Esophagus squamous epithelium (tissue), 5 donors: ENCODE results near the gene EDC4. TPM values are rescaled to one million over a fixed set of nuclear protein-coding genes. Genes with fewer than 3 reads are reported as not detected.

Source experiments
- DNase-seq: peaks from one replicate; lab custom pipeline; 2025; lab: John Stamatoyannopoulos, UW
- H3K27ac ChIP-seq, 4 donors: fragments of 200-600 bp; sonication (generic); one replicate each; pipeline ENCODE4 v1.5.1; 2016 to 2019; ENCODE audit warnings: mild to moderate bottlenecking in 1 of 4
- H3K27me3 ChIP-seq, 4 donors: fragments of 200-600 bp; sonication (generic); 1 replicate in 3 of 4; 2 replicates in 1 of 4; pipeline versions ENCODE4 v1.5.1 to v1.6.0; 2017 to 2021; ENCODE audit warnings: antibody characterized with exemption in 1 of 4
- H3K36me3 ChIP-seq, 3 donors: fragments of 200-600 bp; sonication (generic); one replicate each; pipeline ENCODE4 v1.5.1; 2016 to 2019
- H3K4me1 ChIP-seq, 3 donors: fragments of 200-600 bp; sonication (generic); one replicate each; pipeline ENCODE4 v1.5.1; 2017 to 2019
- H3K4me3 ChIP-seq, 4 donors: fragments of 200-600 bp; sonication (generic); 1 replicate in 3 of 4; 2 replicates in 1 of 4; pipeline ENCODE4 v1.5.1; 2016 to 2019; ENCODE audit warnings: mild to moderate bottlenecking in 2 of 4, moderate library complexity in 1 of 4
- H3K9me3 ChIP-seq, 3 donors: fragments of 200-600 bp; sonication (generic); one replicate each; pipeline ENCODE4 v1.5.1; 2016 to 2019
- POLR2A ChIP-seq, 4 donors: fragments of 450-650 bp; IDR thresholded peaks; one replicate each; pipeline ENCODE4 v1.6.1; 2017; ENCODE audit warnings: antibody characterized with exemption in 4 of 4, mild to moderate bottlenecking in 4 of 4, moderate library complexity in 3 of 4
- WGBS, 2 donors: methylation state at CpG; one replicate each; pipeline ENCODE4 v1.1.5; 2018; 5-methylcytosine and 5-hydroxymethylcytosine counted together
- intact Hi-C: fragments of 100-400 bp; cut with DNase I; formaldehyde crosslinking; loops from one replicate; pipeline ENCODE4 v1.15.0; 2022
- total RNA-seq, 4 donors: library from RNA; depleted of rRNA; stranded (reverse); fragments of >200 nt; gene quantifications; one replicate each; pipeline ENCODE4 v1.1.0, GENCODE V29; 2016
- TF ChIP-seq, protein P1 (sequence below), 6 experiments: fragments of 450-650 bp in 4 of 6; fragments of 200-600 bp in 2 of 6; sonication (generic) in 2 of 6; IDR thresholded peaks; one replicate each; pipeline ENCODE4 v1.5.1; 2016 to 2019; ENCODE audit warnings: antibody characterized with exemption in 6 of 6, mild to moderate bottlenecking in 4 of 6, moderate library complexity in 4 of 6
- donor health status: DM: yes; HTN: yes; CAD: no.

EDC4 gene
- total RNA-seq, 4 donors from 2014 or later = 26.5 to 46.9 (median 37.0) TPM

DNA sequence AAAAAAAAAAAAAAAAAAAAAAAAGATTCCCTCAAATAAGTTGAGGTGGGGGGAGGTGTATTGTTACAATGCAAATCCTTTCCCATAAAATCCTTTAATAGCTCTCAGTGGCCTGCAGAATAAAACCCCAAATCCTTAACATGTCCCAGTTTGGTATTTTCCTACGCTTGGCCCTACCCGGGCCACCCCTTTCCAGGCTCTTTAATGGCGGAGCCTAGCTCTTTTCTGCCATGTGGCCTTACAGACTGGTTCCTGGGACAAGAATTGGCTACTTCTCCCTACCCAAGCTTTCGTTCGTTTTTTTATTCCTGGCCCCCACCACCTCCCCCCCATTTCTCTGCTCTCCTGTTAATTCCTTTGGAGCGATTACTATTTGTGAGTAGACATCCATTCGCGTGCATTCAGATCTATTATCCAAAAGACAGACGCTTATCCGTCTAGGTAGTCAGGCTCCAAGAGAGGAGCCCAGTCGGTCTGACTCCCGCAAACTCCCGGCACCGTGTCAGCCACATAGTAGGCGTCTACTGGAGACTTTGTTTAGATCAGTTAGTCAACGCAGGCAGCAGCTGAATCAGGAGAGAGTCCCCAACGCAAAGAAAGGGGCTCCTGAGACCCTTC lies 31.5 kb upstream of the EDC4 start:
- H3K36me3 ChIP-seq = no peaks in the 10 kb centered on the region
- DNase-seq = no peak
- intact Hi-C loops = no loop called here
- 44 to 58% methylated on average over 8 to 15 of the region's 17 CpGs for WGBS, 2 donors
- peak overlapping the region; percentile 99 to 100 (median 100) for H3K27ac ChIP-seq
- TF ChIP-seq, protein P1, sequence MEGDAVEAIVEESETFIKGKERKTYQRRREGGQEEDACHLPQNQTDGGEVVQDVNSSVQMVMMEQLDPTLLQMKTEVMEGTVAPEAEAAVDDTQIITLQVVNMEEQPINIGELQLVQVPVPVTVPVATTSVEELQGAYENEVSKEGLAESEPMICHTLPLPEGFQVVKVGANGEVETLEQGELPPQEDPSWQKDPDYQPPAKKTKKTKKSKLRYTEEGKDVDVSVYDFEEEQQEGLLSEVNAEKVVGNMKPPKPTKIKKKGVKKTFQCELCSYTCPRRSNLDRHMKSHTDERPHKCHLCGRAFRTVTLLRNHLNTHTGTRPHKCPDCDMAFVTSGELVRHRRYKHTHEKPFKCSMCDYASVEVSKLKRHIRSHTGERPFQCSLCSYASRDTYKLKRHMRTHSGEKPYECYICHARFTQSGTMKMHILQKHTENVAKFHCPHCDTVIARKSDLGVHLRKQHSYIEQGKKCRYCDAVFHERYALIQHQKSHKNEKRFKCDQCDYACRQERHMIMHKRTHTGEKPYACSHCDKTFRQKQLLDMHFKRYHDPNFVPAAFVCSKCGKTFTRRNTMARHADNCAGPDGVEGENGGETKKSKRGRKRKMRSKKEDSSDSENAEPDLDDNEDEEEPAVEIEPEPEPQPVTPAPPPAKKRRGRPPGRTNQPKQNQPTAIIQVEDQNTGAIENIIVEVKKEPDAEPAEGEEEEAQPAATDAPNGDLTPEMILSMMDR (IDR thresholded peaks at IDR 0.05) = no peak
- no peak for TF ChIP-seq POLR2A (IDR thresholded peaks at IDR 0.05)
- peaks cover 28 to 59% (median 34%) of the 10 kb centered on the region in 3 donors for H3K4me1 ChIP-seq
- H3K4me3 ChIP-seq = peak overlapping the region; percentile 76 to 86 (median 82)
- no peaks in the 10 kb centered on the region for H3K27me3 ChIP-seq
- H3K9me3 ChIP-seq = no peaks in the 10 kb centered on the region

DNA sequence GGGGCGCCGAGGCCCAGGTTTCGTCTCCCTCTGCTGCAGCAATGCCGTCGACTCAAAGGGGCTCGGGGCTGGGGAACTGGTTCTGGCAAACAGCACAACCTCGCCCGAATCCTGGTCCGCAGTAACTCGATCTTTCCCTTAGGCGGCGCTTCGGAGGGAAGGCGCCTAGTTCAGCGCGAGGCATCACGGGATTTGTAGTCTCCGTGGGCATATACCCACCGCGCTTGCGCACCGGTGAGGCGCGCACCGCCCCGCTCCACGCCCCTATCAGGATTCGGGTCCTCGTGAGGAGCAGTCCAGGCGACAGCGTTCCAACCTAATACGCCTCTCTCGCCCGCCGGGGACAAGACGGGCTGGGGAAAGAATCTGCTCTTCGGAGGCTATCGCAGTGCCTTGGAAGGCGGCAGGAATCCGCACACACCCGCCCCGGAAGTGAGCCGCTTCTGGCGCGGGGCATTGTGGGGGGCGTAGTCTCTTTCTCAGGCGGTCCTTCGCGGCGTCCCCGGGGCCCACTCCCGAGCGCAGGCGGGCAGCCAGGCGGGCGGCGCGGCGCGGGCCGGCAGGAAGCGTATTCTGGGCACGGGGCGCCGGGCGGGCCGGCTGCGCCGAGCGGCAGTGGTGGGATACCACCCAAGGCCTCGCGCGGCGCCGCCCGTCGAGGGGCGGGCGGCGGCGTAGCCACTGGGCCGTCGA lies 30.9 kb upstream of the EDC4 start, which contains the start of gene THAP11:
Gene THAP11 (plus strand): TSS at position 505 of the 693 bp plus-strand sequence. CDS start 235 bp downstream, outside the sequence.
- Histone ChIP-seq H3K36me3 (no peaks in the 10 kb centered on the region), H3K9me3 (no peaks in the 10 kb centered on the region), H3K27ac (peak within 1 kb of the TSS; percentile 99 to 100 (median 100)), H3K27me3 (no peaks in the 10 kb centered on the region), H3K4me3 (peak within 1 kb of the TSS; percentile 76 to 86 (median 82)), H3K4me1 (peaks cover 28 to 58% (median 34%) of the 10 kb centered on the region in 3 donors)
- peak; percentile 75 for DNase-seq
- intact Hi-C loops = no loop called here
- TF ChIP-seq, protein P1 (IDR thresholded peaks at IDR 0.05) = peak; percentile 83 to 96 (median 90)
- peak in 3 of 4 donors; percentile 16 to 80 (median 66) for TF ChIP-seq POLR2A (IDR thresholded peaks at IDR 0.05)
- WGBS, 2 donors = 0% methylated on average over 8 of the region's 83 CpGs; no CpG with 5 or more reads in 1 of the 2 donors

DNA sequence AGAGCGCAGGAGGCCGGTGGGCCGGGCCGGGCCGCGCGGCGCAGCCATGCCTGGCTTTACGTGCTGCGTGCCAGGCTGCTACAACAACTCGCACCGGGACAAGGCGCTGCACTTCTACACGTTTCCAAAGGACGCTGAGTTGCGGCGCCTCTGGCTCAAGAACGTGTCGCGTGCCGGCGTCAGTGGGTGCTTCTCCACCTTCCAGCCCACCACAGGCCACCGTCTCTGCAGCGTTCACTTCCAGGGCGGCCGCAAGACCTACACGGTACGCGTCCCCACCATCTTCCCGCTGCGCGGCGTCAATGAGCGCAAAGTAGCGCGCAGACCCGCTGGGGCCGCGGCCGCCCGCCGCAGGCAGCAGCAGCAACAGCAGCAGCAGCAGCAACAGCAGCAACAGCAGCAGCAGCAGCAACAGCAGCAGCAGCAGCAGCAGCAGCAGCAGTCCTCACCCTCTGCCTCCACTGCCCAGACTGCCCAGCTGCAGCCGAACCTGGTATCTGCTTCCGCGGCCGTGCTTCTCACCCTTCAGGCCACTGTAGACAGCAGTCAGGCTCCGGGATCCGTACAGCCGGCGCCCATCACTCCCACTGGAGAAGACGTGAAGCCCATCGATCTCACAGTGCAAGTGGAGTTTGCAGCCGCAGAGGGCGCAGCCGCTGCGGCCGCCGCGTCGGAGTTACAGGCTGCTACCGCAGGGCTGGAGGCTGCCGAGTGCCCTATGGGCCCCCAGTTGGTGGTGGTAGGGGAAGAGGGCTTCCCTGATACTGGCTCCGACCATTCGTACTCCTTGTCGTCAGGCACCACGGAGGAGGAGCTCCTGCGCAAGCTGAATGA lies 30.1 kb upstream of the EDC4 start:
- peaks cover 33 to 56% (median 35%) of the 10 kb centered on the region in 3 donors for H3K4me1 ChIP-seq

GRCh38 chr16:67843343-67843765 lies 29.5 kb upstream of the EDC4 start:
- H3K27ac ChIP-seq = peak overlapping the region; percentile 99 to 100 (median 100)
- no peak for TF ChIP-seq POLR2A (IDR thresholded peaks at IDR 0.05)
- TF ChIP-seq, protein P1 (IDR thresholded peaks at IDR 0.05) = no peak
- H3K4me3 ChIP-seq = peak overlapping the region; percentile 76 to 86 (median 82)
- no peaks in the 10 kb centered on the region for H3K36me3 ChIP-seq
- DNase-seq = no peak
- intact Hi-C loops = no loop called here
- H3K27me3 ChIP-seq = no peaks in the 10 kb centered on the region
- H3K9me3 ChIP-seq = no peaks in the 10 kb centered on the region
- 18% methylated on average over 2 of the region's 11 CpGs; no CpG with 5 or more reads in 1 of the 2 donors for WGBS, 2 donors
- peaks cover 40 to 60% (median 41%) of the 10 kb centered on the region in 3 donors for H3K4me1 ChIP-seq

More for the DNA sequence above, 30.1 kb upstream of the EDC4 start:
- Histone ChIP-seq H3K9me3 (no peaks in the 10 kb centered on the region), H3K27ac (peak overlapping the region; percentile 99 to 100 (median 100)), H3K27me3 (no peaks in the 10 kb centered on the region), H3K4me3 (peak overlapping the region; percentile 76 to 86 (median 82)), H3K36me3 (no peaks in the 10 kb centered on the region)
- no peak for TF ChIP-seq POLR2A (IDR thresholded peaks at IDR 0.05)
- TF ChIP-seq, protein P1 (IDR thresholded peaks at IDR 0.05) = peak in 1 of 6 experiments; percentile 18
- intact Hi-C loops = no loop called here
- DNase-seq = no peak
- WGBS, 2 donors = 0% methylated on average over 4 to 29 of the region's 67 CpGs
